B cell (primary cell): ENCODE measurements around the gene SPSB1. TPM values are rescaled to one million over a fixed set of nuclear protein-coding genes. Genes with fewer than 3 reads are reported as not detected.

Experiments
- ATAC-seq: fragments of 200-7000 bp; cut with Tn5 transposase; one replicate; pipeline ENCODE4 v1.10.0; 2021; ENCODE audit warnings: low read depth, mild to moderate bottlenecking, moderate number of reproducible peaks, moderate library complexity
- CTCF ChIA-PET: fragments of 350-600 bp; sonication (Branson Sonifier 250); formaldehyde crosslinking; loops from one replicate; lab custom pipeline; 2021; ENCODE audit warnings: antibody characterized with exemption, inconsistent platforms; lab: Charles Lee
- POLR2A ChIA-PET: fragments of 350-600 bp; sonication (Branson Sonifier 250); formaldehyde crosslinking; loops from one replicate; lab custom pipeline; 2021; ENCODE audit warnings: antibody characterized with exemption; lab: Charles Lee
- DNase-seq: peaks from one replicate; pipeline ENCODE4 v3.0.0; 2013
- H2AFZ ChIP-seq: 2 replicates; pipeline ENCODE4 v1.6.1; 2012; ENCODE audit warnings: mild to moderate bottlenecking, low read depth, low read length; ENCODE audit not compliant: insufficient read depth, poor library complexity, severe bottlenecking
- H3K27ac ChIP-seq, 2 donors: 1 replicate in 1 of 2; 2 replicates in 1 of 2; pipeline ENCODE4 v1.5.1; 2012 to 2013; ENCODE audit warnings: low read length in 2 of 2, mild to moderate bottlenecking in 2 of 2, moderate library complexity in 1 of 2
- H3K27me3 ChIP-seq, 4 experiments: fragments of 200-600 bp in 1 of 4; sonication (generic) in 1 of 4; replicated peaks in 1 of 4; 1 replicate in 2 of 4; 2 replicates in 2 of 4; pipeline versions ENCODE4 v1.6.1 to v1.7.0; 2013 to 2016; ENCODE audit warnings: low read length in 3 of 4, mild to moderate bottlenecking in 2 of 4, mixed read lengths in 1 of 4, moderate library complexity in 1 of 4; ENCODE audit not compliant: insufficient read depth in 4 of 4, control insufficient read depth in 3 of 4; ENCODE audit errors: control extremely low read depth in 1 of 4
- H3K36me3 ChIP-seq, 2 experiments: replicated peaks in 1 of 2; 1 replicate in 1 of 2; 2 replicates in 1 of 2; pipeline versions ENCODE4 v1.6.1 to v1.7.1; 2013; ENCODE audit warnings: low read length in 1 of 2; ENCODE audit not compliant: insufficient read depth in 2 of 2, control insufficient read depth in 1 of 2; ENCODE audit errors: control extremely low read depth in 1 of 2, extremely low read depth in 1 of 2
- H3K4me1 ChIP-seq, 2 donors: fragments of 200-600 bp in 1 of 2; sonication (generic) in 1 of 2; 1 replicate in 1 of 2; 2 replicates in 1 of 2; pipeline versions ENCODE4 v1.5.1 to v1.6.1; 2013 to 2017; ENCODE audit warnings: low read length in 2 of 2; ENCODE audit not compliant: control insufficient read depth in 2 of 2, insufficient read depth in 2 of 2
- H3K4me2 ChIP-seq: replicated peaks from 2 replicates; pipeline ENCODE3; 2012; ENCODE audit warnings: mild to moderate bottlenecking, low read depth, low read length; ENCODE audit not compliant: poor library complexity, severe bottlenecking
- H3K4me3 ChIP-seq, 5 experiments: fragments of 200-600 bp in 1 of 5; sonication (generic) in 1 of 5; 1 replicate in 3 of 5; 2 replicates in 2 of 5; pipeline versions ENCODE4 v1.5.1 to v1.7.0; 2011 to 2016; ENCODE audit warnings: low read length in 4 of 5, mild to moderate bottlenecking in 4 of 5, low read depth in 2 of 5, control low read depth in 1 of 5, moderate library complexity in 1 of 5; ENCODE audit not compliant: insufficient read depth in 1 of 5; ENCODE audit errors: control extremely low read depth in 1 of 5, extremely low read depth in 1 of 5
- H3K79me2 ChIP-seq: fragments of 200-600 bp; sonication (generic); one replicate; pipeline ENCODE4 v1.6.0; 2016; ENCODE audit warnings: low read length; ENCODE audit not compliant: control insufficient read depth, insufficient read depth
- H3K9ac ChIP-seq: fragments of 200-600 bp; sonication (generic); 2 replicates; pipeline ENCODE4 v1.6.1; 2017; ENCODE audit warnings: mild to moderate bottlenecking, low read length, moderate library complexity
- H3K9me3 ChIP-seq, 3 donors: one replicate each; pipeline versions ENCODE4 v1.6.1 to v1.7.1; 2013; ENCODE audit warnings: low read length in 2 of 3; ENCODE audit not compliant: control insufficient read depth in 2 of 3, insufficient read depth in 1 of 3; ENCODE audit errors: control extremely low read depth in 1 of 3
- H4K20me1 ChIP-seq: 2 replicates; pipeline ENCODE4 v1.6.0; 2012; ENCODE audit warnings: mild to moderate bottlenecking, low read length; ENCODE audit not compliant: insufficient read depth, control insufficient read depth, poor library complexity, severe bottlenecking
- H3K27ac Mint-ChIP-seq: one replicate; pipeline ENCODE4 v1.8.0; 2021; ENCODE audit warnings: mixed read lengths
- H3K27me3 Mint-ChIP-seq: one replicate; pipeline ENCODE4 v1.8.0; 2021; ENCODE audit warnings: mixed read lengths
- H3K4me1 Mint-ChIP-seq: one replicate; pipeline ENCODE4 v1.8.0; 2021; ENCODE audit warnings: mixed read lengths
- H3K4me3 Mint-ChIP-seq: one replicate; pipeline ENCODE4 v1.8.0; 2021; ENCODE audit warnings: mixed read lengths
- H3K9me3 Mint-ChIP-seq: one replicate; pipeline ENCODE4 v1.8.0; 2022; ENCODE audit warnings: mixed read lengths; ENCODE audit not compliant: insufficient read depth
- EZH2 ChIP-seq: IDR thresholded peaks from 2 replicates; pipeline ENCODE4 v1.6.1; 2012; ENCODE audit warnings: borderline replicate concordance, low read depth, mild to moderate bottlenecking, moderate library complexity, low read length; ENCODE audit not compliant: insufficient read depth, poor library complexity, severe bottlenecking
- WGBS: methylation state at CpG from one replicate; pipeline ENCODE4 v1.1.5; 2013; ENCODE audit warnings: missing lambda C conversion rate; ENCODE audit not compliant: insufficient coverage; 5-methylcytosine and 5-hydroxymethylcytosine counted together
- intact Hi-C: fragments of 100-400 bp; cut with micrococcal nuclease; formaldehyde crosslinking; loops from one replicate; pipeline ENCODE4 v1.10.0; 2022
- polyA plus RNA-seq: library from polyadenylated mRNA; depleted of rRNA; stranded (reverse); fragments of >200 nt; gene quantifications from 2 replicates; pipeline ENCODE4 v1.2.3, GENCODE V29; 2012
- total RNA-seq, 2 donors: library from RNA; stranded (reverse); fragments of 120-200 nt in 1 of 2; gene quantifications; 1 replicate in 1 of 2; 2 replicates in 1 of 2; pipeline versions ENCODE4 v1.2.3 to v1.2.4, GENCODE V29; 2013 to 2022
- TF ChIP-seq, protein P1 (sequence below): fragments of 200-600 bp; IDR thresholded peaks from one replicate; pipeline ENCODE4 v1.8.0; 2022; ENCODE audit warnings: antibody characterized with exemption, mild to moderate bottlenecking

SPSB1 gene
- total and polyA plus RNA-seq, 2 donors (not counting 1 experiment from before 2014, with no cell fraction given), result 1.7 to 9.4 TPM

DNA sequence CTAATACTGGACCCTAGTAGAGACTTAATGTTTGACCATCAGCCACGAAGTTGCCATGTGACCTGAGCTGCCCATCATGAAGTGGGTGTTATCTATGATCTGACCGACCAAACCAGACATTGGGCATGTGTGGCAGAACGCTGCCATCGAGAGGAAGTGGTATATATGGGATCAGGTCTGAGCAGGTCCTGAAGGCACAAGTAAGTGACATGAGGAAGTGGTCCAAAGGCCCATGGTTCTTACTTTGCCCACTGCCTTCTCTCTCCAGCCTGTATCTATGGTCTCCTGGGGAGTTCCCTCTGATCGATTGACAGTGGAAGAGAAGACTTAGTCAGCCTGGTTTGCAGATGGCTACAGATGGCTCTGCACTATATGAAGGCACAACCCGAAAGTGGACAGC is 7.9 kb downstream of the SPSB1 start:
- Histone ChIP-seq H3K4me3 (no peak overlapping the region), H3K9ac (no peak overlapping the region), H3K9me3 (no peaks in the 10 kb centered on the region), H3K4me2 (no peak overlapping the region), H2AFZ (no peak overlapping the region), H3K27me3 (no peaks in the 10 kb centered on the region), H3K4me1 (peaks cover 15 to 23% of the 10 kb centered on the region in 2 donors), H3K79me2 (peaks cover 81% of the 10 kb centered on the region), H3K27ac (no peak overlapping the region), H4K20me1 (no peaks in the 10 kb centered on the region), H3K36me3 (no peaks in the 10 kb centered on the region)
- no peak overlapping the region for H3K4me3 Mint-ChIP-seq
- intact Hi-C loops, result no loop called here
- H3K27ac Mint-ChIP-seq, result no peak overlapping the region
- TF ChIP-seq, protein P1, sequence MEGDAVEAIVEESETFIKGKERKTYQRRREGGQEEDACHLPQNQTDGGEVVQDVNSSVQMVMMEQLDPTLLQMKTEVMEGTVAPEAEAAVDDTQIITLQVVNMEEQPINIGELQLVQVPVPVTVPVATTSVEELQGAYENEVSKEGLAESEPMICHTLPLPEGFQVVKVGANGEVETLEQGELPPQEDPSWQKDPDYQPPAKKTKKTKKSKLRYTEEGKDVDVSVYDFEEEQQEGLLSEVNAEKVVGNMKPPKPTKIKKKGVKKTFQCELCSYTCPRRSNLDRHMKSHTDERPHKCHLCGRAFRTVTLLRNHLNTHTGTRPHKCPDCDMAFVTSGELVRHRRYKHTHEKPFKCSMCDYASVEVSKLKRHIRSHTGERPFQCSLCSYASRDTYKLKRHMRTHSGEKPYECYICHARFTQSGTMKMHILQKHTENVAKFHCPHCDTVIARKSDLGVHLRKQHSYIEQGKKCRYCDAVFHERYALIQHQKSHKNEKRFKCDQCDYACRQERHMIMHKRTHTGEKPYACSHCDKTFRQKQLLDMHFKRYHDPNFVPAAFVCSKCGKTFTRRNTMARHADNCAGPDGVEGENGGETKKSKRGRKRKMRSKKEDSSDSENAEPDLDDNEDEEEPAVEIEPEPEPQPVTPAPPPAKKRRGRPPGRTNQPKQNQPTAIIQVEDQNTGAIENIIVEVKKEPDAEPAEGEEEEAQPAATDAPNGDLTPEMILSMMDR, result no peak
- TF ChIP-seq EZH2, result no peak
- ChIA-PET POLR2A (no interaction called here), CTCF (interaction anchor here (0.9 kb wide), 1 partner anchor 187 kb away, joined by 4 read pairs; no protein-coding TSS in a partner anchor)
- peaks cover 34% of the 10 kb centered on the region for H3K4me1 Mint-ChIP-seq
- DNase-seq, result no peak
- ATAC-seq, result no peak
- WGBS, result 39% methylated on average over 5 of the region's 6 CpGs
- H3K9me3 Mint-ChIP-seq, result no peaks in the 10 kb centered on the region
- no peaks in the 10 kb centered on the region for H3K27me3 Mint-ChIP-seq

DNA sequence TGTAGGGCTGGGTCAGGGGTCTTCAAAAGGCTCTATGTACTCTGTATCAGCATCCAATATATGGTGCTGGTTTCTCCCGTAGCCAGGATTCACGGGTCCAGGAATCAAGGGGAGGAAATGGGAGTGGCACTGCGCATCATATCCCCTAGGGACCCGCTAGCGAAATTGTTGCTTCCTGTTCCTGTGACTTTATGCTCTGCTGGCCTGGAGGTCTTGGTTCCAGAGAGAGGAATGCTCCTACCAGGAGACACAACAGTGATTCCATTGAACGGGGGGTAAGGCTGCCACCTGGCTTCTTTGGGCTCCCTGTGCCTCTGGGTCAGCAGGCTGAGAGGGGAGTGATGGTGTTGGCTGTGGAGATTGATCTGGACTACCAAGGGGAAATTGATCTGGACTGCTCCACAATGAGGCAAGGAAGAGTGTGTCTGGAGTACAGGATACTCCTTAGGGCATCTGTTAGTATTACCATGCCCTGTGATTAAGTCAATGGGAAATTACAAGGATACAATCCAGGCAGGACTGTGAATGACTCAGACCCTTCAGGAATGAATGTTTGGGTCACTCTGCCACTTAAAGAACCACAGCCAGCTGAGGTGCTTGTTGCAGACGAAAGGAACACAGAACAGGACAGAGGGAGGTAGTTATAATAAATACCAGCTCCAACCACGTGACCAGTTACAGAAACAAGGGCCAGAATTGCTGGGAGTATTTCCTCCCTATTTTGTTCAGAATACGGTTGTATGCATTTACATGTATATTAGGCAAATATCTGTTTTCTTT is 10.2 kb downstream of the SPSB1 start:
- H3K4me1 Mint-ChIP-seq, result peaks cover 42% of the 10 kb centered on the region
- Histone ChIP-seq H3K79me2 (peaks cover 81% of the 10 kb centered on the region), H3K27ac (no peak overlapping the region), H3K9ac (peak overlapping the region; percentile 25), H3K27me3 (no peaks in the 10 kb centered on the region), H3K4me2 (peak overlapping the region; percentile 54), H4K20me1 (no peaks in the 10 kb centered on the region), H2AFZ (no peak overlapping the region), H3K36me3 (no peaks in the 10 kb centered on the region), H3K9me3 (no peaks in the 10 kb centered on the region), H3K4me1 (peaks cover 15 to 28% of the 10 kb centered on the region in 2 donors), H3K4me3 (peak overlapping the region in 1 of 5 experiments; percentile 13)
- 13% methylated on average over 6 of the region's 9 CpGs for WGBS
- H3K4me3 Mint-ChIP-seq, result peak overlapping the region; percentile 58
- ChIA-PET CTCF (no interaction called here), POLR2A (no interaction called here)
- H3K9me3 Mint-ChIP-seq, result no peaks in the 10 kb centered on the region
- H3K27me3 Mint-ChIP-seq, result no peaks in the 10 kb centered on the region
- TF ChIP-seq, protein P1, result no peak
- no peak for TF ChIP-seq EZH2
- ATAC-seq (peak; percentile 49), DNase-seq (peak; percentile 56)
- peak overlapping the region; percentile 52 for H3K27ac Mint-ChIP-seq
- intact Hi-C loops, result no loop called here
